Renal pelvis (tissue), 4 donors: ENCODE measurements around the gene ATG2B. TPM values are rescaled to one million over a fixed set of nuclear protein-coding genes. Genes with fewer than 3 reads are reported as not detected.
A peak's percentile ranks its signal among the peaks of the same experiment; 100 is the strongest.

Experiments used
- DNase-seq: peaks from one replicate; pipeline ENCODE4 v3.0.0-alpha.2; 2013
- polyA plus RNA-seq, 3 donors: library from polyadenylated mRNA; unstranded; fragments of 120-200 nt; gene quantifications; one replicate each; pipeline ENCODE4 v1.2.1, GENCODE V29; 2013; ENCODE audit not compliant: insufficient read length in 3 of 3

The ATG2B gene
- polyA plus RNA-seq, 3 donors: 26.8 to 47.0 (median 44.1) TPM

GRCh38 chr14:96271421-96271762 lies 91.7 kb downstream of the ATG2B start:
- no peak for DNase-seq

GRCh38 chr14:96270565-96271420 lies 92.3 kb downstream of the ATG2B start:
- no peak for DNase-seq

- no peak for DNase-seq
Observed at GRCh38 chr14:96269359-96269710, 93.8 kb downstream of the ATG2B start.

GRCh38 chr14:96268431-96269358 lies 94.4 kb downstream of the ATG2B start:
- peak; percentile 27 for DNase-seq

- DNase-seq: no peak
Observed at GRCh38 chr14:96267916-96268315, 95.2 kb downstream of the ATG2B start.

GRCh38 chr14:96267336-96267735 lies 95.8 kb downstream of the ATG2B start:
- DNase-seq: no peak

- DNase-seq: no peak
Observed at GRCh38 chr14:96265383-96266095, 97.6 kb downstream of the ATG2B start.

- DNase-seq: no peak
Observed at GRCh38 chr14:96264853-96265252, 98.3 kb downstream of the ATG2B start.

- DNase-seq: no peak
Observed at GRCh38 chr14:96264200-96264553, 99.0 kb downstream of the ATG2B start.

- no peak for DNase-seq
Observed at GRCh38 chr14:96263347-96264199, 99.6 kb downstream of the ATG2B start.

- DNase-seq: no peak
Observed at GRCh38 chr14:96261772-96262655, 101.1 kb downstream of the ATG2B start.

GRCh38 chr14:96261053-96261452 lies 102.1 kb downstream of the ATG2B start:
- DNase-seq: no peak

- no peak for DNase-seq
Observed at GRCh38 chr14:96260341-96260821, 102.8 kb downstream of the ATG2B start.

- no peak for DNase-seq
Observed at GRCh38 chr14:96257900-96258299, 105.2 kb downstream of the ATG2B start.

GRCh38 chr14:96257056-96257455 lies 106.1 kb downstream of the ATG2B start:
- no peak for DNase-seq

- DNase-seq: no peak
Observed at GRCh38 chr14:96256407-96256806, 106.7 kb downstream of the ATG2B start.

- no peak for DNase-seq
Observed at GRCh38 chr14:96255501-96256366, 107.4 kb downstream of the ATG2B start, which contains the start of gene BDKRB1. BDKRB1 (plus strand) TSS chr14:96256210; CDS start chr14:96263683, 7,473 bp downstream.

GRCh38 chr14:96254687-96255086 lies 108.5 kb downstream of the ATG2B start:
- no peak for DNase-seq

GRCh38 chr14:96252999-96253539 lies 110.1 kb downstream of the ATG2B start:
- DNase-seq: no peak
